ENCODE results near the gene AIFM1. TPM values are rescaled to one million over a fixed set of nuclear protein-coding genes. Genes with fewer than 3 reads are reported as not detected.

AIFM1 gene
- polyA plus RNA-seq, 1 donor = 50.3 TPM

GRCh38 chrX:130147631-130148030 is 18.0 kb downstream of the AIFM1 start:
- H3K4me1 ChIP-seq (ENCODE audit: control insufficient read depth, insufficient read depth, low read length) = no peaks in the 10 kb centered on the region
- no peak overlapping the region for H3K27ac ChIP-seq (ENCODE audit: low read length)
- no peak overlapping the region for H3K4me3 ChIP-seq (ENCODE audit: low read length)
- peaks cover 35% of the 10 kb centered on the region for H3K36me3 ChIP-seq (ENCODE audit: control insufficient read depth, insufficient read depth, low read length)
- H3K9me3 ChIP-seq (ENCODE audit: control insufficient read depth, low read depth, low read length) = no peaks in the 10 kb centered on the region
- WGBS (ENCODE audit: insufficient coverage, low lambda C conversion rate) = no CpG with 5 or more reads among the region's 5 CpGs
- DNase-seq = no peak
- H3K27me3 ChIP-seq (ENCODE audit: control insufficient read depth, insufficient read depth, low read length) = no peaks in the 10 kb centered on the region

- H3K9me3 ChIP-seq (ENCODE audit: control insufficient read depth, low read depth, low read length) = no peaks in the 10 kb centered on the region
- H3K27me3 ChIP-seq (ENCODE audit: control insufficient read depth, insufficient read depth, low read length) = no peaks in the 10 kb centered on the region
- H3K4me1 ChIP-seq (ENCODE audit: control insufficient read depth, insufficient read depth, low read length) = no peaks in the 10 kb centered on the region
- no peak overlapping the region for H3K27ac ChIP-seq (ENCODE audit: low read length)
- H3K36me3 ChIP-seq (ENCODE audit: control insufficient read depth, insufficient read depth, low read length) = peaks cover 43% of the 10 kb centered on the region
- DNase-seq = no peak
- H3K4me3 ChIP-seq (ENCODE audit: low read length) = no peak overlapping the region
- WGBS (ENCODE audit: insufficient coverage, low lambda C conversion rate) = no CpG with 5 or more reads among the region's 4 CpGs
Measured at GRCh38 chrX:130145123-130145522, 20.5 kb downstream of the AIFM1 start.

GRCh38 chrX:130144509-130144908 is 21.1 kb downstream of the AIFM1 start:
- no peaks in the 10 kb centered on the region for H3K9me3 ChIP-seq (ENCODE audit: control insufficient read depth, low read depth, low read length)
- no peak overlapping the region for H3K27ac ChIP-seq (ENCODE audit: low read length)
- H3K4me3 ChIP-seq (ENCODE audit: low read length) = no peak overlapping the region
- H3K36me3 ChIP-seq (ENCODE audit: control insufficient read depth, insufficient read depth, low read length) = peaks cover 49% of the 10 kb centered on the region
- H3K27me3 ChIP-seq (ENCODE audit: control insufficient read depth, insufficient read depth, low read length) = no peaks in the 10 kb centered on the region
- no peak for DNase-seq
- WGBS (ENCODE audit: insufficient coverage, low lambda C conversion rate) = no CpG with 5 or more reads among the region's 3 CpGs
- H3K4me1 ChIP-seq (ENCODE audit: control insufficient read depth, insufficient read depth, low read length) = no peaks in the 10 kb centered on the region

GRCh38 chrX:130139474-130140201 is 26.0 kb downstream of the AIFM1 start:
- Histone ChIP-seq H3K9me3 (ENCODE audit: control insufficient read depth, low read depth, low read length) (no peaks in the 10 kb centered on the region), H3K36me3 (ENCODE audit: control insufficient read depth, insufficient read depth, low read length) (peaks cover 46% of the 10 kb centered on the region), H3K4me3 (ENCODE audit: low read length) (no peak overlapping the region), H3K27ac (ENCODE audit: low read length) (no peak overlapping the region), H3K27me3 (ENCODE audit: control insufficient read depth, insufficient read depth, low read length) (no peaks in the 10 kb centered on the region), H3K4me1 (ENCODE audit: control insufficient read depth, insufficient read depth, low read length) (no peaks in the 10 kb centered on the region)
- no CpG with 5 or more reads among the region's 3 CpGs for WGBS (ENCODE audit: insufficient coverage, low lambda C conversion rate)
- no peak for DNase-seq

GRCh38 chrX:130136961-130137360 is 28.7 kb downstream of the AIFM1 start:
- Histone ChIP-seq H3K27ac (ENCODE audit: low read length) (no peak overlapping the region), H3K27me3 (ENCODE audit: control insufficient read depth, insufficient read depth, low read length) (no peaks in the 10 kb centered on the region), H3K9me3 (ENCODE audit: control insufficient read depth, low read depth, low read length) (no peaks in the 10 kb centered on the region), H3K4me3 (ENCODE audit: low read length) (no peak overlapping the region), H3K4me1 (ENCODE audit: control insufficient read depth, insufficient read depth, low read length) (no peaks in the 10 kb centered on the region), H3K36me3 (ENCODE audit: control insufficient read depth, insufficient read depth, low read length) (peaks cover 47% of the 10 kb centered on the region)
- WGBS (ENCODE audit: insufficient coverage, low lambda C conversion rate) = no CpG with 5 or more reads among the region's 8 CpGs
- no peak for DNase-seq

GRCh38 chrX:130136496-130136895 is 29.1 kb downstream of the AIFM1 start:
- peak in 1 of 2 donors; percentile 41 for DNase-seq
- no CpG with 5 or more reads among the region's 5 CpGs for WGBS (ENCODE audit: insufficient coverage, low lambda C conversion rate)
- no peaks in the 10 kb centered on the region for H3K27me3 ChIP-seq (ENCODE audit: control insufficient read depth, insufficient read depth, low read length)
- no peaks in the 10 kb centered on the region for H3K9me3 ChIP-seq (ENCODE audit: control insufficient read depth, low read depth, low read length)
- no peaks in the 10 kb centered on the region for H3K4me1 ChIP-seq (ENCODE audit: control insufficient read depth, insufficient read depth, low read length)
- H3K4me3 ChIP-seq (ENCODE audit: low read length) = no peak overlapping the region
- no peak overlapping the region for H3K27ac ChIP-seq (ENCODE audit: low read length)
- H3K36me3 ChIP-seq (ENCODE audit: control insufficient read depth, insufficient read depth, low read length) = peaks cover 47% of the 10 kb centered on the region

GRCh38 chrX:130130990-130131389 is 34.7 kb downstream of the AIFM1 start:
- WGBS (ENCODE audit: insufficient coverage, low lambda C conversion rate) = 100% methylated on average over 2 of the region's 5 CpGs
- Histone ChIP-seq H3K4me3 (ENCODE audit: low read length) (no peak overlapping the region), H3K27me3 (ENCODE audit: control insufficient read depth, insufficient read depth, low read length) (no peaks in the 10 kb centered on the region), H3K27ac (ENCODE audit: low read length) (no peak overlapping the region), H3K9me3 (ENCODE audit: control insufficient read depth, low read depth, low read length) (no peaks in the 10 kb centered on the region), H3K36me3 (ENCODE audit: control insufficient read depth, insufficient read depth, low read length) (peaks cover 56% of the 10 kb centered on the region), H3K4me1 (ENCODE audit: control insufficient read depth, insufficient read depth, low read length) (no peaks in the 10 kb centered on the region)
- no peak for DNase-seq

- WGBS (ENCODE audit: insufficient coverage, low lambda C conversion rate) = no CpG with 5 or more reads among the region's 13 CpGs
- peaks cover 26% of the 10 kb centered on the region for H3K36me3 ChIP-seq (ENCODE audit: control insufficient read depth, insufficient read depth, low read length)
- no peaks in the 10 kb centered on the region for H3K4me1 ChIP-seq (ENCODE audit: control insufficient read depth, insufficient read depth, low read length)
- no peaks in the 10 kb centered on the region for H3K9me3 ChIP-seq (ENCODE audit: control insufficient read depth, low read depth, low read length)
- no peak for DNase-seq
- H3K27ac ChIP-seq (ENCODE audit: low read length) = no peak overlapping the region
- H3K27me3 ChIP-seq (ENCODE audit: control insufficient read depth, insufficient read depth, low read length) = no peaks in the 10 kb centered on the region
- H3K4me3 ChIP-seq (ENCODE audit: low read length) = no peak overlapping the region
Measured at GRCh38 chrX:130125091-130125874, 40.4 kb downstream of the AIFM1 start.

- no peak overlapping the region for H3K27ac ChIP-seq (ENCODE audit: low read length)
- no peaks in the 10 kb centered on the region for H3K27me3 ChIP-seq (ENCODE audit: control insufficient read depth, insufficient read depth, low read length)
- no peak for DNase-seq
Measured at GRCh38 chrX:130124577-130124976, 41.1 kb downstream of the AIFM1 start.

GRCh38 chrX:130121505-130121800 is 44.2 kb downstream of the AIFM1 start:
- peaks cover 4% of the 10 kb centered on the region for H3K36me3 ChIP-seq (ENCODE audit: control insufficient read depth, insufficient read depth, low read length)
- no peaks in the 10 kb centered on the region for H3K27me3 ChIP-seq (ENCODE audit: control insufficient read depth, insufficient read depth, low read length)
- no peak for DNase-seq
- WGBS (ENCODE audit: insufficient coverage, low lambda C conversion rate) = no CpG with 5 or more reads among the region's 13 CpGs
- peak overlapping the region; percentile 31 for H3K4me3 ChIP-seq (ENCODE audit: low read length)
- peak overlapping the region; percentile 72 for H3K27ac ChIP-seq (ENCODE audit: low read length)
- no peaks in the 10 kb centered on the region for H3K9me3 ChIP-seq (ENCODE audit: control insufficient read depth, low read depth, low read length)
- peaks cover 8% of the 10 kb centered on the region for H3K4me1 ChIP-seq (ENCODE audit: control insufficient read depth, insufficient read depth, low read length)

More at GRCh38 chrX:130124577-130124976, 41.1 kb downstream of the AIFM1 start:
- no peaks in the 10 kb centered on the region for H3K9me3 ChIP-seq (ENCODE audit: control insufficient read depth, low read depth, low read length)
- H3K4me3 ChIP-seq (ENCODE audit: low read length) = no peak overlapping the region
- WGBS (ENCODE audit: insufficient coverage, low lambda C conversion rate) = no CpG with 5 or more reads among the region's 4 CpGs
- peaks cover 1% of the 10 kb centered on the region for H3K4me1 ChIP-seq (ENCODE audit: control insufficient read depth, insufficient read depth, low read length)
- H3K36me3 ChIP-seq (ENCODE audit: control insufficient read depth, insufficient read depth, low read length) = peaks cover 19% of the 10 kb centered on the region

Measured in large intestine (tissue), 3 donors.